Neural crest cell (in vitro differentiated cells): ENCODE results near the gene SLC25A19. TPM values are rescaled to one million over a fixed set of nuclear protein-coding genes. Genes with fewer than 3 reads are reported as not detected.

Source experiments
- DNase-seq: peaks from one replicate; pipeline ENCODE4 v3.0.0; 2021; ENCODE audit warnings: low read depth, mixed read lengths, low spot score
- H3K27ac Mint-ChIP-seq: one replicate; pipeline ENCODE4 v1.8.0; 2021; ENCODE audit warnings: mild to moderate bottlenecking, mixed read lengths; ENCODE audit not compliant: unreplicated experiment
- H3K27me3 Mint-ChIP-seq: 2 replicates; pipeline ENCODE4 v1.8.0; 2021; ENCODE audit warnings: low read depth, mild to moderate bottlenecking, mixed read lengths
- H3K36me3 Mint-ChIP-seq: 2 replicates; pipeline ENCODE4 v1.8.0; 2021; ENCODE audit warnings: low read depth, mild to moderate bottlenecking, mixed read lengths
- H3K4me1 Mint-ChIP-seq: 2 replicates; pipeline ENCODE4 v1.8.0; 2021; ENCODE audit warnings: mixed read lengths
- H3K4me3 Mint-ChIP-seq: one replicate; pipeline ENCODE4 v1.8.0; 2021; ENCODE audit warnings: mild to moderate bottlenecking, mixed read lengths
- H3K9me3 Mint-ChIP-seq: 2 replicates; pipeline ENCODE4 v1.8.0; 2021; ENCODE audit warnings: mixed read lengths
- total RNA-seq: library from RNA; stranded (reverse); gene quantifications from 2 replicates; pipeline ENCODE4 v1.2.1, GENCODE V29; 2021
- TF ChIP-seq, protein P1 (sequence below): fragments of 200-600 bp; sonication (generic); conservative IDR thresholded peaks from 2 replicates; pipeline ENCODE4 v1.5.0; 2021; ENCODE audit warnings: antibody characterized with exemption, mild to moderate bottlenecking

Gene SLC25A19
- total RNA-seq, 1 donor from 2014 or later = 18.6 TPM

DNA sequence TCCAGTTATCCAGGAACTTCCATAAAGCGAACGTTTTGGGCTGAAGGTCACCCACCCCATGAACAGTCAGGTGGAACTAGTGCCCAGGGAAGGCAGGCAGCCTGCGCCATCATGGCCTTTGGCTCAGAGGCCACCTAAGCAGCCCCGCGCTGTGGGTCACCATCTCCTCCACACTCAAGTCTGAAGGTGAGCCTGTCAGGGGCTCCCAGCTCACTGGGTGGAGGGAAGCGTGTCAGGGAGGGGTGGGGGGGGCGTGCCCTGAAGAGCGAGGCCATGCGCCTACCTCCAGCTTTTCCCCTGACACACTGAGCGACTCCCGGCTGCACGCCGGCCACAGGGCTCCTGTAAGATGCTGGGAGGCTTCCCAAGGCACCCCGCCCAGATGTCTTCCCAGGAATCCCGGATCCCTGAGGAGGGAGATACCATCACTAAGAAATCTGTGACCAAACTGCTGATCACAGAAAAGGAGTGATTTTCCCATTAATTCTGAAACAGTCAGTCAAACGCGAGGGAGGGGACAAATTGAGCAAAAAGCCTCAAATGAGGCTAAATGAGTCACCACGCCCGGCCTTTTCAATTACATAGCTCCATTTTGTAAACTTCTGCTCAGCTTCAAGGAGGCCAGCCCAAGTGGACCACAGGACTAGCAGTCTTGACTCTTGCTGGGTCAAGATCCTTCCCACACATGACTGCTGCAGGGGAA, 26.5 kb upstream of the SLC25A19 start:
- no peaks in the 10 kb centered on the region for H3K27me3 Mint-ChIP-seq
- DNase-seq = no peak

DNA sequence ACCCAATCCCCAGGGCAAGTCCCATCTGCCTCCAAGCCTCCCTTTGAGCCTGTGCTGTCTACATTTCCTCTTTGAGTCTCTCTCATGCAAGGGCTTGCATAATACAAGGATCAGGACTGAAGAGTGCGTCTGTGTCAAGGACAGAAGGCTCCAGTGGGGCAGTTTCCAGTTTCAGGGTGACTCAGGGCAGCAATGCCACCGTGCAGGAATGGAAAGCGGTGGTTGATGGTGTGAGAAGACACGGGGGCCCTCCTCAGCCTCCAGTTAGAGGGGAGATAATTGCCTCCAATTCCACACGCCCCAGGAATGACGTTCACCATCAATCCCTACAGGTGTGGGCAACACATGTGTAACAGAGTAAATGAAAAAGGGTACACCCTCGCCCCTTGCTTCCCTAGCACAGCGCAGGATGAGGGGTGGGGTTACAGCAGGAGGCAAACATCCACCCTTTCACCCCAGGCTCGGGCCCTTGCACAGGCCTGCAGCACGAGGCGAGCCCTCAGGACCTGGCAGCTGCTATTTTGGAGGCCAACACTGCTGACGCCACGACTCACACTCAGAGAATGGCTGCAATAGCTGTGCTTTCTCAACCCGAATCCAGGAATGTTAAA, 24.8 kb upstream of the SLC25A19 start:
- Mint-ChIP-seq H3K36me3 (no peaks in the 10 kb centered on the region), H3K9me3 (no peaks in the 10 kb centered on the region), H3K4me3 (no peak overlapping the region), H3K27me3 (no peaks in the 10 kb centered on the region), H3K4me1 (peaks cover 4% of the 10 kb centered on the region), H3K27ac (peak overlapping the region; percentile 25)
- TF ChIP-seq, protein P1, sequence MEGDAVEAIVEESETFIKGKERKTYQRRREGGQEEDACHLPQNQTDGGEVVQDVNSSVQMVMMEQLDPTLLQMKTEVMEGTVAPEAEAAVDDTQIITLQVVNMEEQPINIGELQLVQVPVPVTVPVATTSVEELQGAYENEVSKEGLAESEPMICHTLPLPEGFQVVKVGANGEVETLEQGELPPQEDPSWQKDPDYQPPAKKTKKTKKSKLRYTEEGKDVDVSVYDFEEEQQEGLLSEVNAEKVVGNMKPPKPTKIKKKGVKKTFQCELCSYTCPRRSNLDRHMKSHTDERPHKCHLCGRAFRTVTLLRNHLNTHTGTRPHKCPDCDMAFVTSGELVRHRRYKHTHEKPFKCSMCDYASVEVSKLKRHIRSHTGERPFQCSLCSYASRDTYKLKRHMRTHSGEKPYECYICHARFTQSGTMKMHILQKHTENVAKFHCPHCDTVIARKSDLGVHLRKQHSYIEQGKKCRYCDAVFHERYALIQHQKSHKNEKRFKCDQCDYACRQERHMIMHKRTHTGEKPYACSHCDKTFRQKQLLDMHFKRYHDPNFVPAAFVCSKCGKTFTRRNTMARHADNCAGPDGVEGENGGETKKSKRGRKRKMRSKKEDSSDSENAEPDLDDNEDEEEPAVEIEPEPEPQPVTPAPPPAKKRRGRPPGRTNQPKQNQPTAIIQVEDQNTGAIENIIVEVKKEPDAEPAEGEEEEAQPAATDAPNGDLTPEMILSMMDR = no peak
- DNase-seq = no peak

More for the DNA sequence above, 26.5 kb upstream of the SLC25A19 start:
- no peaks in the 10 kb centered on the region for H3K9me3 Mint-ChIP-seq
- peak overlapping the region; percentile 43 for H3K27ac Mint-ChIP-seq
- H3K4me1 Mint-ChIP-seq = no peaks in the 10 kb centered on the region
- H3K36me3 Mint-ChIP-seq = no peaks in the 10 kb centered on the region
- TF ChIP-seq, protein P1 = no peak
- no peak overlapping the region for H3K4me3 Mint-ChIP-seq

DNA sequence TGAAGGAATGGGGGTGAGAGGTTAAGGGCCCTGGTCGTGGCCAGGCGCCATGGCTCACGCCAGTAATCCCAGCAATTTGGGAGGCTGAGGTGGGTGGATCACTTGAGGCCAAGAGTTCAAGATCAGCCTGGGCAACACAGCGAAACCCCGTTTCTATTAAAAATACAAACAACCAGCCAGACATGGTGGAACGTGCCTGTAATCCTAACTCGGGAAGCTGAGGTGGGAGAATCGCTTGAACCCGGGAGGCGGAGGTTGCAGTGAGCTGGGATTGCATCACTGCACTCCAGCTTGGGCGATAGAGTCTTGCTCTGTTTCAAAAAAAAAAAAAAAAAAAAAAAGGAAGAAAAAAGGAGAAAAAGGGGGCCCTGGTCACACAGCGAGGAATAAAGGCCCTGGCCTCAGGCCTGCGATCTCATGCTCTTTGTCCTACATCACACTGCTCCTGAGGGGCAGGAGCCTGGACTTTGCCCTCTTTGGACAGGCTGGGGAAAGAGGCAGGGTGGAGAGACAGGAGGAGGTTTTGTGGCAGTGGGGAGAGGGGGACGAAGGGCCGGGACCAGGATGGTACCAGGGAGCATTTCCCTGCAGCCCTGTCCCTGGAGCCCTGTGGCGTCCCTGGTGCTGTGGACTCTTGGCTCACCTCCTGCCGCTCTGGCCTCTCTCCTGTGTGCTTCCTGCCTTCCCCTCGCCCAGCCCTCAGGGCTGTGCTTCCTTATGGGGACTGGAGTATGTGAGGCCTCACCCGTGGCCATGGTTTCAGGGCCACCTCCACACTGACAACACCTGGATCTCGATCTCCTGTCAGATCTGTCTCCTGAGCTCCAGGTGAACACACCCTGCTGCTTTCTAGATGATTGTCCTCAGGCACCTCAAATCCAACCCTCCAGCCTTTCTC, 19.7 kb upstream of the SLC25A19 start:
- Mint-ChIP-seq H3K4me3 (no peak overlapping the region), H3K9me3 (no peaks in the 10 kb centered on the region), H3K27me3 (no peaks in the 10 kb centered on the region), H3K4me1 (peaks cover 9% of the 10 kb centered on the region), H3K27ac (peak overlapping the region; percentile 62), H3K36me3 (no peaks in the 10 kb centered on the region)
- no peak for DNase-seq
- TF ChIP-seq, protein P1 = no peak

DNA sequence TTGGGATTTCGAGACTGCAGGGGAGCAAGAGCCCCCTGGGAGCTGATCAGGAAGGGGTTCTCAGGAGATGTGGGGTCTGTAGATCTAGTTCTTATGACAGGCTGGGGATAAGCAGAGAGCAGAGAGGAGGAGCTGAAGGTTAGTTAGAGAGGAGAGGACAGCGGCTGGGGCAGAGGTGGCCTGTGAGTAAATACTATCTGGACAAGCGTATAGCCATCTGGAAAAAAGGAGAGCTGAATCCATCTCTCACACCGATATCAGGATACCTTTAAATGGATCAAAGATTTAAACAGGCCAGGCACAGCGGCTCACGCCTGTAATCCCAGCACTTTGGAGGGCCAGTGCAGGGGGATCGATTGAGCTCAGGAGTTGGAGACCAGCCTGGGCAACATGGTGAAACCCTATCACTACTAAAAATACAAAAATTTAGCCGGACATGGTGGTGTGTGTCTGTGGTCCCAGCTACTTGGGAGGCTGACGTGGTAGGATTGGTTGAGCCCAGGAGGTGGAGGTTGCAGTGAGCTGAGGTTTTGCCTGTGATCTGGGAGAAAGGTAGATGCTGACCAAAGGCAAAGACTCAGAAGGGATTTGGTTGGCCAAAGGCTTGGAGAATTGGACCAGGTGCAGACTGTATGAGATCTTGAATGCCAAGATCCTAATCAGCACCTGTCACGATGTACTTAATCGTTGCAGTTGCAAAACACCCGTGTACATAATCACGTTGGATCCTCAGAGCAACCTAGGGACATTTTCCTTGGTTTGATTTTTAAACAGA, 18.9 kb upstream of the SLC25A19 start:
- Mint-ChIP-seq H3K4me3 (no peak overlapping the region), H3K36me3 (no peaks in the 10 kb centered on the region), H3K4me1 (peaks cover 9% of the 10 kb centered on the region), H3K27ac (peak overlapping the region; percentile 62), H3K9me3 (no peaks in the 10 kb centered on the region), H3K27me3 (no peaks in the 10 kb centered on the region)
- TF ChIP-seq, protein P1 = no peak
- no peak for DNase-seq
